ENCODE results near the gene CPNE4.

Gene CPNE4

DNA sequence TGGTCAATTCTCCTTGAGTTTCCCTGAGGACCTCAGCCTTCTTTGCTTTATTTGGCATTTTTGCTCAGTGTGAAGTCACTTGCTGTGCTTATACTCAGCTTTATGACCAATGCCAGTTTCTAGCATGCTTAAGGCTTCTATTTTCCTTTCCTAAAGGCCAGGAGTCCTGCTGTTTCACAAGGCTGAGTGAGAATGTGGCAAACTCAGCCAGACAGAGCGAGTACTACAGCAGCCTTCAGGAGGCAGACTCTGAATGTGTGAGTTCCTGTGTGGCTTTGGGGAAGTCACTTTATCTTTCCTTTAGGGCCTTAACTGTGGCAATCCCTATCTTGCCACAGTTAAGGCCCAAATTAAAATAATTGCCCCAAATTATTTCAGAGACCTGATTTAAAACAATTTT, 318.8 kb downstream of the CPNE4 start:
- H3K4me1 ChIP-seq = peaks cover 10% of the 10 kb centered on the region

DNA sequence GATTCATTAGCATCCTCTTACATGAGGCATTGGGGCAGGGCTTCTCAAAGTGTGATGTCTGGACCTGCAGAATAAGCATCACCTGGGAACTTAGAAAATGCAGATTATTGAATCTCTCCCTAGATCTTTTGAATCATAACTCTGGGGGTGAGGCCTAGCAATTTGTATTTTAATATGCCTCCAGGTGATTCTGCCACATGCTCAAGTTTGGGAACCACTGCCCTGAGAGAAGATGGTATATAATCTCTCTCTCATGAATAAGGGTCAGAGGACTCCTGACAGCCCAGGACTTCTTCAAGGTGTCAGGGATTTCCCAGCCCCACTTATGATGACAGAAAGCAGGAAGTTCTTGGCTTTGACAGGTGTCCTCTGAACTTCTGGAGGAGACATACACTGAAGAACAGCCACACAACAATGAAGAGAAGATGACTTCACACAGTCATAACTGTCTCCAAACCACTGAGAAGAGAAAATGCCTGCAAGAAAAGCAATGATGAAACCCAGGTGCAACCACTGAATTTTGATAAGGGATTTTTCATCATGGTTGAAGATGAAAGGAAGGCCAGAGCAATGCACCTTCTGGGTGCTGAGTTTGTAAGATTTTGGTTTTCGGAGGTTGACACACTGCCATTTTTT, 320.1 kb downstream of the CPNE4 start:
- H3K9me3 ChIP-seq = no peaks in the 10 kb centered on the region
- no peaks in the 10 kb centered on the region for H3K27me3 ChIP-seq
- no peak overlapping the region for H3K4me2 ChIP-seq
- no peaks in the 10 kb centered on the region for H3K36me3 ChIP-seq
- H3K4me3 ChIP-seq = no peak overlapping the region
- peaks cover 10% of the 10 kb centered on the region for H3K4me1 ChIP-seq
- TF ChIP-seq Cebpa-rat (IDR thresholded peaks at IDR 0.05) = no peak
- H4K20me1 ChIP-seq = no peaks in the 10 kb centered on the region
- no peak overlapping the region for H3K27ac ChIP-seq
- H3K9ac ChIP-seq = no peak overlapping the region

More for the DNA sequence above, 318.8 kb downstream of the CPNE4 start:
- no peak for TF ChIP-seq Cebpa-rat (IDR thresholded peaks at IDR 0.05)
- Histone ChIP-seq H3K9ac (no peak overlapping the region), H3K4me2 (no peak overlapping the region), H3K27me3 (no peaks in the 10 kb centered on the region), H4K20me1 (no peaks in the 10 kb centered on the region), H3K36me3 (no peaks in the 10 kb centered on the region), H3K27ac (no peak overlapping the region), H3K4me3 (no peak overlapping the region), H3K9me3 (no peaks in the 10 kb centered on the region)

DNA sequence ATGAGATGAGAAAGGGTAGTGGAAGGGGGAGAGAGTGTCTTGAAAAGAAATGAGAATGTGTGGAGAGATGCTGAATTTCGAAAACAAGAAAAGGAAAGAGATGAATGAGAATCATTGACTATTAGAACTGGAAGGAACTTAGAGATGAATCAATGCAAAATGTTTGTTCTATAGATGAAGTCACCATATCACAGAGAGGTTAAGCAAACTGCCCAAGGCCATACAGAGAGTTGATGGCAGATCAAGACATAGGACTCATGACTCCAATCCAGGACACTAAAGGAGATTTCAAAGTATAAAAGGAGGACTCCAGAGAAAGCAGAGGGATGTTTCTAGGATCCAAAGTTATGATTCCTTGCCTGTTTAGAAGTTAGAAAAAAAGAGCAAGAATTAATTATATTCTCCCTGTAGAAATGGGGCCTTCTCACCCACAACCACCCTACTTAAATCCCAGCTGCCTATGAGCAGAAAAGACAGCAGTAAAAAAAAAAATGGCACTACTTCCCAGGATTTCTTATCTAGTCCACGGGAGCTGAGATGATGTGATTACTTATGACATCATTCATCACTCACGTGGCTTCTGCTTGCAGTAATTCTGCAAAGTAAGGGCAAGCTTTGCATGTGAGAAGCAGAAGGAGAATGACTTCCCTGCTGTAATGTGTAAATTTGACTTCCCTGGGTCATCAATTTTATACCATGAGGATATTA, 321.2 kb downstream of the CPNE4 start:
- Histone ChIP-seq H3K4me1 (peaks cover 10% of the 10 kb centered on the region), H3K36me3 (no peaks in the 10 kb centered on the region), H3K9me3 (no peaks in the 10 kb centered on the region), H3K4me2 (no peak overlapping the region), H3K27ac (no peak overlapping the region), H4K20me1 (no peaks in the 10 kb centered on the region), H3K9ac (no peak overlapping the region), H3K4me3 (no peak overlapping the region), H3K27me3 (no peaks in the 10 kb centered on the region)
- no peak for TF ChIP-seq Cebpa-rat (IDR thresholded peaks at IDR 0.05)

DNA sequence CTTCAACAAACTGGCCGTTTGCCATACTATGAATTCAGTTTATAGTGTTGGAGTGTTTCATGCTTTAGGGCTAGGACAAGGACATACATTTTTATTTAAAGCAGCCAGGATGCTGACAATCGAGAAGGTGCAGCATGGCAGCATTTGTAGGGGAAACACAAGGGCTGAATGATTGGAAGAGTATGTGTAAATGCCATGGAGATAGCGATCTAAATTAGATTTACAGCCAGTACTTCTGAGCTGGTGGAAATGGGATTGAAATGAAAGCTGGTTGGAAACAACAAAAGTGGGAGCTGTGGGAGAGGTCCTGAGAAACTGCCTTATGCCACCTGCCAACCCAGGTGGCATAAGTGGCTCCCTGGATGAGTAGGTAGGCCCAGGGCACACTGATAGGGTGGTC, 322.2 kb downstream of the CPNE4 start:
- Histone ChIP-seq H3K9ac (no peak overlapping the region), H4K20me1 (no peaks in the 10 kb centered on the region), H3K36me3 (no peaks in the 10 kb centered on the region), H3K27ac (no peak overlapping the region), H3K27me3 (no peaks in the 10 kb centered on the region), H3K4me1 (peaks cover 10% of the 10 kb centered on the region), H3K4me2 (no peak overlapping the region), H3K9me3 (no peaks in the 10 kb centered on the region), H3K4me3 (no peak overlapping the region)
- TF ChIP-seq Cebpa-rat (IDR thresholded peaks at IDR 0.05) = no peak

DNA sequence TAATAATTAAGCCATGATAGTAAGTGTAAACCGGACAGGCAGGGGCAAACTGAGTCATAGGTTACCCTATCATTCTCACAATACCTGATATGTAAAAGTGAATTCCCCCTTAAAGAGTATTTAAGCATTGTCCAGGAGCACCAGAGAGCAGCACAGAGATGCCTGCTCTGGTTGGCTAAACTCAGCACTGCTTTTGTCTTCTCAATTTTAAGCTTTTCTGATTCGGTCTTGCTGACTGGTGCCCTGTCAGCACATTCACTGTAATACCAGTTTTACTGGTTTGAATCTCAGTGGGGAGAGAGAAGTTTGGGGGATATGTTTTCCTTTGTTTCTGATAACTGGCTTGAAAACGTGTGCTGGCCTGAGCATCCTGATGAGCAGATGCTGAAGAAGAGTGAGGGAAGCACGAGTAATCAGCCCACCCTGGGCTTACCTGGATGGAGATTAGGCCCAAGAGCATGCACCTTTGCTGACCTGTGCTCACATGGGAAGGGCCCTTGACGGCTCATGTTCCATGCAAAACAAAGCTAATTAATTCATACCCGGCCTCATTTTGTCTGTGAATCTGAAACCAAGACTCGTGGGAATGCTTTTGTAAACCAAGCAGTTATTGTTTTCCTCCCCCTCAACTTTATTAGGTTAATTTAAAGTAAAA, 323.6 kb downstream of the CPNE4 start:
- Histone ChIP-seq H3K9ac (no peak overlapping the region), H3K27me3 (no peaks in the 10 kb centered on the region), H3K4me1 (peaks cover 10% of the 10 kb centered on the region), H3K4me3 (no peak overlapping the region), H3K36me3 (no peaks in the 10 kb centered on the region), H3K27ac (no peak overlapping the region), H3K4me2 (peak overlapping the region; percentile 17; the same call in 1 of the 2 replicates), H3K9me3 (no peaks in the 10 kb centered on the region), H4K20me1 (no peaks in the 10 kb centered on the region)
- TF ChIP-seq Cebpa-rat (IDR thresholded peaks at IDR 0.05) = no peak

DNA sequence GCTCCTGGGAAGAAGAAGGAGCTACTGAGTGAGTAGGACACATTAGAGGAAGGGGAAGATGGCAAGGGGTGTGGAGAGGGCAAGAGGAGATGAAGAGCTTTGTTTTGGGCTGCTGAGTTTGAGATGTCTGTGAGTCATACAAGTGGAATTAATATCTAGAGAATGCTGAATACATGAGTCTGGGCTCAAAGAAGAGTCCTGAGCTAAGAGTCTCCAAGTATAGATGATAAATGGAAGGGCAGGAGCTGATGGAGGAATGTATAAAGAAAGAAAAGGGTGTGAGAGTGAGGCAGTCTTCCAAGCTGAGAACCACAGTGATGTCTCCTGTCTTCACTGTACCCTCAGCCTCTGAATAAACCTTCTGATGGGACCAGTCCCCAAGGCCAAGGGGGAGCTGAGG, 326.6 kb downstream of the CPNE4 start:
- no peaks in the 10 kb centered on the region for H4K20me1 ChIP-seq
- H3K9me3 ChIP-seq = no peaks in the 10 kb centered on the region
- no peak overlapping the region for H3K4me2 ChIP-seq
- no peaks in the 10 kb centered on the region for H3K36me3 ChIP-seq
- no peak overlapping the region for H3K9ac ChIP-seq
- TF ChIP-seq Cebpa-rat (IDR thresholded peaks at IDR 0.05) = no peak
- H3K27me3 ChIP-seq = no peaks in the 10 kb centered on the region
- H3K4me1 ChIP-seq = peaks cover 10% of the 10 kb centered on the region
- H3K4me3 ChIP-seq = no peak overlapping the region
- H3K27ac ChIP-seq = no peak overlapping the region

DNA sequence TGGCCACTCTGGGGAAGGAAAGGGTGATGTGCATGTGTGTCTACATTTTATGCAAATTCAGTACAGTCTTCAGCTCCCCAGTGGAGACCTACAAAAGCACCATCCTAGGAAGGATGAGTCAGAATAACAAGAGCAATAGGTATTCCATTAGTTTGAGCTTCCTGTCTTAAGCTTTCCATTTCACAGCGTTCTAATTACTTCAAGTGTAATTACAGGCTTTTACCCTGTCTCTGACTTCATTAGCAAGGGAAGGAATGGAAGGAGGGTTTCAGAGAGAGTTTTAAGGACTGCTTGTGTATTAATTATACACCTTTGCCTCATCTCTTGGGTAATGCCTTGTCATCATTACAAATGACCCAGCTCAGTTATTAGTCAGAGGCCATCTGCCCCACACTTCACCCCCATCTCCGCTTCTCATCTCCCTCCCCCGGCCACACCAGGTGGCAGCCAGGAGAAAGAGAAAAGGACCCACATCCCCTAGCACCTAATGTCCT, 329.2 kb downstream of the CPNE4 start:
- Histone ChIP-seq H4K20me1 (no peaks in the 10 kb centered on the region), H3K27ac (no peak overlapping the region), H3K4me1 (no peaks in the 10 kb centered on the region), H3K9ac (no peak overlapping the region), H3K27me3 (no peaks in the 10 kb centered on the region), H3K4me2 (no peak overlapping the region), H3K4me3 (no peak overlapping the region), H3K36me3 (no peaks in the 10 kb centered on the region), H3K9me3 (no peaks in the 10 kb centered on the region)
- TF ChIP-seq Cebpa-rat (IDR thresholded peaks at IDR 0.05) = no peak

DNA sequence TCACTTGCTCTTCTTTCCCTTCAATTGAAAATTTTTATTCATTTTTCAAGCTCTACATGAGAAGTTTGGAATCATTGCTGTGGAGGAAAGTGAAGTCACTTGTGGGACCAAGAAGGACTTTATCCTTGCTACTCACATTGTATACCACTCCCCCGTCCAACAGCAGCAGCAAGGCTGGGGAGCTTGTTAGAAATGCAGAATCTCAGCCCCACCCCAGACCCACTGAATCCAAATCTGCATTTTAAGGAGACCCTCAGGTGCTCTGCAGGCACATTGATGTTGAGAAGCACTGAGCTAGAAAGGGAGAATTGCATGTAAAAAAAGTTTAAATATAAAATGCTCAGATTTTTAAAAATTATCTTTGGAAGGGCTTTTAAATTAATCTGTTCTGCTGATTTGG, 329.7 kb downstream of the CPNE4 start:
- Histone ChIP-seq H3K4me2 (no peak overlapping the region), H3K36me3 (no peaks in the 10 kb centered on the region), H3K4me3 (no peak overlapping the region), H3K9me3 (no peaks in the 10 kb centered on the region), H3K4me1 (no peaks in the 10 kb centered on the region), H3K27ac (no peak overlapping the region), H4K20me1 (no peaks in the 10 kb centered on the region), H3K9ac (no peak overlapping the region), H3K27me3 (no peaks in the 10 kb centered on the region)
- no peak for TF ChIP-seq Cebpa-rat (IDR thresholded peaks at IDR 0.05)

DNA sequence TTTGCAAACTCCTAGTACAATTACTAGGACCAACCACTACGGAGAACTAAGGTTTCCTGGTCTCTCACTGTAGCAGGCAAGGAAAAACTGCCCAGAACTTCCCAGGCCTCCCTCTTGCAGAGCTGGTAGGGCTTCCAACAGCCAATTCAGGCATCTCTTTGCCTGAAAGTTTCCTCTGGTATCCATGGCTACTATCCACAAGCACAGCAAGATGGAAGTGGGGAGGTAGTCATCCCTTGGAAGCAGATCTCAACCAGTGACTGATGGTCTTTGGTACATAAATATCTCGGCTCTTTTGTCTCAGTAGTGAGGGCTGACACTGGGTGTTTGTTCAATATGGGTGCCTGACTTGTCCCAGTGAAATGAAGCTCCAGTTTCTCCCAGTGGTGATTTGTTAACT, 330.7 kb downstream of the CPNE4 start:
- H3K36me3 ChIP-seq = no peaks in the 10 kb centered on the region
- H3K4me1 ChIP-seq = no peaks in the 10 kb centered on the region
- H4K20me1 ChIP-seq = no peaks in the 10 kb centered on the region
- H3K27ac ChIP-seq = no peak overlapping the region
- H3K4me2 ChIP-seq = no peak overlapping the region
- H3K4me3 ChIP-seq = no peak overlapping the region
- H3K9me3 ChIP-seq = no peaks in the 10 kb centered on the region
- no peaks in the 10 kb centered on the region for H3K27me3 ChIP-seq
- H3K9ac ChIP-seq = no peak overlapping the region
- no peak for TF ChIP-seq Cebpa-rat (IDR thresholded peaks at IDR 0.05)

DNA sequence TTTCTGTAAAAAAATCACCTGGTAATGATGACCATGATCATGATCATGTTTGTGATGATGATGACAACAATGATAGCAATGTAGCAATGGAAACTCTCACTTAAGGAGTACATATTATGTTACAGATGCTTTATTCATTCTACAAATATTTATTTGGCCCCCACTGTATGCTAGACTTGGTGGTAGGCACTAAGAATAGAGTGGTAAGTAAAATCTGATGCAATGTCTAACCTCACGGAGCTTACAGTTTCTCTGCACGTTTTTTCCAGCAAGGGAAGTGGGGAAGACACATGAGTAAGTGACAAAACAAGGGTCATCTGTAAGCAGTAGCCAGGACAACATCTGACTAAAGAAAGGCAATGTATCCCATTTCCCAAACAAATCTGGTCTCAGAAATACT, 332.7 kb downstream of the CPNE4 start:
- Histone ChIP-seq H3K27me3 (no peaks in the 10 kb centered on the region), H3K9me3 (no peaks in the 10 kb centered on the region), H3K4me1 (no peaks in the 10 kb centered on the region), H3K9ac (no peak overlapping the region), H4K20me1 (no peaks in the 10 kb centered on the region), H3K36me3 (no peaks in the 10 kb centered on the region), H3K27ac (no peak overlapping the region), H3K4me2 (no peak overlapping the region), H3K4me3 (no peak overlapping the region)
- no peak for TF ChIP-seq Cebpa-rat (IDR thresholded peaks at IDR 0.05)
